PFSK-1 (cell line): ENCODE measurements around the gene TOMM6.

ENCODE experiments used
- POLR2AphosphoS5 ChIP-seq: IDR thresholded peaks from 2 replicates; pipeline ENCODE4 v1.6.1; 2012; ENCODE audit warnings: low read depth, mild to moderate bottlenecking, control low read depth, low read length, moderate library complexity
- SIN3A ChIP-seq: IDR thresholded peaks from 2 replicates; pipeline ENCODE4 v1.6.1; 2012; ENCODE audit warnings: mild to moderate bottlenecking, low read length, moderate library complexity, borderline replicate concordance; ENCODE audit not compliant: insufficient read depth
- TAF1 ChIP-seq: IDR thresholded peaks from 2 replicates; pipeline ENCODE4 v1.6.1; 2012; ENCODE audit warnings: low read length, control low read depth, borderline replicate concordance; ENCODE audit not compliant: insufficient read depth
- TF ChIP-seq, protein P1 (sequence below), 2 experiments: IDR thresholded peaks; 2 replicates each; pipeline versions ENCODE4 v1.6.1 to v1.8.0; 2011 to 2012; ENCODE audit warnings: low read depth in 2 of 2, low read length in 2 of 2, control low read depth in 1 of 2, inconsistent platforms in 1 of 2, mild to moderate bottlenecking in 1 of 2, moderate library complexity in 1 of 2; ENCODE audit not compliant: insufficient read depth in 1 of 2

DNA sequence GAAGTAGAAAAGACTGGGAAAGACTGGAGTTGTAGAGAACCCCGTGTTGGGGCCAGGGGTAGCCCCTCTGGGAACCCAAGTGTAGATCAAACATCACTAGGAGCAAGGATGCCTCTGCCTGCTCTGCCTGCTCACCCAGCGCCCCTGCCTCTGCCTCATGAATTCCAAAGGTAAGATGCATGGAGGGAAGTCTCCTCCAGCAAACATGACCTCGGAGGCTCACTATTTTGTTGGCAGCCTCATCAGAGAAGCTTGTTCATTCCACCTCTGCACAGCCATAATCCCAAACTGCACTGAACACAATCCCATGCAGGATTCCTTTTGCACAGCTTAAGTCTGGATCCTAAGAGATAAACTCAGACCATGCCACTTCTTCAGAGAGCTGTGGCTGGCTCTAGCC is 12.7 kb upstream of the TOMM6 start:
- TF ChIP-seq POLR2AphosphoS5 (no peak), SIN3A (no peak), TAF1 (no peak)
- TF ChIP-seq, protein P1, sequence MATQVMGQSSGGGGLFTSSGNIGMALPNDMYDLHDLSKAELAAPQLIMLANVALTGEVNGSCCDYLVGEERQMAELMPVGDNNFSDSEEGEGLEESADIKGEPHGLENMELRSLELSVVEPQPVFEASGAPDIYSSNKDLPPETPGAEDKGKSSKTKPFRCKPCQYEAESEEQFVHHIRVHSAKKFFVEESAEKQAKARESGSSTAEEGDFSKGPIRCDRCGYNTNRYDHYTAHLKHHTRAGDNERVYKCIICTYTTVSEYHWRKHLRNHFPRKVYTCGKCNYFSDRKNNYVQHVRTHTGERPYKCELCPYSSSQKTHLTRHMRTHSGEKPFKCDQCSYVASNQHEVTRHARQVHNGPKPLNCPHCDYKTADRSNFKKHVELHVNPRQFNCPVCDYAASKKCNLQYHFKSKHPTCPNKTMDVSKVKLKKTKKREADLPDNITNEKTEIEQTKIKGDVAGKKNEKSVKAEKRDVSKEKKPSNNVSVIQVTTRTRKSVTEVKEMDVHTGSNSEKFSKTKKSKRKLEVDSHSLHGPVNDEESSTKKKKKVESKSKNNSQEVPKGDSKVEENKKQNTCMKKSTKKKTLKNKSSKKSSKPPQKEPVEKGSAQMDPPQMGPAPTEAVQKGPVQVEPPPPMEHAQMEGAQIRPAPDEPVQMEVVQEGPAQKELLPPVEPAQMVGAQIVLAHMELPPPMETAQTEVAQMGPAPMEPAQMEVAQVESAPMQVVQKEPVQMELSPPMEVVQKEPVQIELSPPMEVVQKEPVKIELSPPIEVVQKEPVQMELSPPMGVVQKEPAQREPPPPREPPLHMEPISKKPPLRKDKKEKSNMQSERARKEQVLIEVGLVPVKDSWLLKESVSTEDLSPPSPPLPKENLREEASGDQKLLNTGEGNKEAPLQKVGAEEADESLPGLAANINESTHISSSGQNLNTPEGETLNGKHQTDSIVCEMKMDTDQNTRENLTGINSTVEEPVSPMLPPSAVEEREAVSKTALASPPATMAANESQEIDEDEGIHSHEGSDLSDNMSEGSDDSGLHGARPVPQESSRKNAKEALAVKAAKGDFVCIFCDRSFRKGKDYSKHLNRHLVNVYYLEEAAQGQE (IDR thresholded peaks at IDR 0.05; ENCODE audit: insufficient read depth in 1 of 2, low read depth in 2 of 2, low read length in 2 of 2): no peak
